Activated CD4-positive, alpha-beta T cell treated with anti-CD3 and anti-CD28 coated beads for 1 hour (primary cell): ENCODE results near the gene TEKT5.
"Not testable (repeated sequence)": the region's sequence is repeated elsewhere in the genome, so short reads cannot be mapped to it uniquely, and the experiment has no call there.

ENCODE experiments used
- DNase-seq: peaks from one replicate; pipeline ENCODE4 v3.0.0-alpha.2; 2020

The TEKT5 gene

DNA sequence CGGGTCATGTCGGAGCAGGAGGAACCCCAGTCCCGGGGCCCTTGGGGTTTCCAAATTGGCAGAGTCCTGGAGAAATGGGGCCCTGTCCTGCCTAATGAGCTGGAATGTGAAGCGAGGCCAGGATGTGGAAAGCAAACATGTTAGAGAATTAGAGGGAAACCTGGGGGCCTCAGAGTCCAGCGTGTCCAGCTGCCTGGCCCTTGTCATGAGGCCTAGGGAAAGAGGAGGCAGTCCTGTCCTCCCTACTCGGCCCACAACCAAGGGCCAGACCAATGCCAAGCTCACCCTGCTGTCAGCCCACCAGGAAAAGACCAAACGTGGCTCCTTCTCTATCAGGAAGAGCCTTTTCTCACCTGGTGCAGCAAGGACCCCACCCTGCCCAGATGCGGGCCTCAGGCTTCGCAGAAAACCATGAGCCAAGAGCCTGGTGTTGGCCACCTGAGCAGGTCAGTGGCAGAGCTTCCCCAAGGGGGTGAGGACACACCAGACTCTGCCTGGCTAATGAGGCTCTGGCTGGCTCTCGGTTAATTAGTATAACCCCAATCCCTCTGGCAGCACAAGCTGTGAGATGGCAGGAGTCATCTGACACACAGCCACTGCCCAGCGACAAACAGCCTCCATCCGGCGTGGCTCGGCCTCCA lies 10.1 kb downstream of the TEKT5 start:
- no peak for DNase-seq

DNA sequence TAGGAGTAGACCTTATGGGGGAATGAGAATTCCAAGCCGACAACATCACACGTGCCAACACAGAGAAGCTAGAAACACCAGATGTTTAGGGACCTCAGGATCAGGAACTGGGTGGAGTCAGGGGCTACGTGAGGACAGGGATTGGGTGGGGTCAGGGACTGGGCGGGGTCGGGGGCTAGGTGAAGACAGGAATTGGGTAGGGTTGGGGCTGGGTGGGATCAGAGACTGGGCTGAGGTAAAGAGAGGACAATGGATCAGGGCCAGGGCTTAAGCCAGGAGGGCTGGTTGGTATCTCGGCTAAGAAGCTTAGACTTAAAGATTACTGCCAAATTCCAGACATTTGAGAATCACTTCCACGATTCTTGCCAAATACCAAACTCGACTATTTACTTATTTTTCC lies 11.6 kb downstream of the TEKT5 start:
- no peak for DNase-seq

DNA sequence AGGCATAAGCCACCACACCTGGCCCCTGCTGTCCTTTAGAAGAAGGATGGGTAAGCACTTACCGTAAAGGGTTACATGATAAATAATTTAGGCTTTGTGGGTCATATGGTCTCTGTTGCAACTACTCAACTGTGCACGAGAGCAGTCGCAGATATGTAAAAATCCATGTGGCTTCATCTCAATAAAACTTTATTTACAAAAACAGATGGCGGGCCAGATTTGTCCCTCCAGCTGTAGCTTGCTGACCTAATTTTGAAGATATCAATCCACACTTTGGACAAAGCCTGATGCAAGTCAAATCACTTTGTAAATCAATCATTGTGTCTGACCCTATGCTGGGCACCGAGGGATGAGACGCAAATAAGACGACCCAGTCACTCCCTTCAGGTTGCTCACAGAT lies 12.1 kb downstream of the TEKT5 start:
- no peak for DNase-seq

DNA sequence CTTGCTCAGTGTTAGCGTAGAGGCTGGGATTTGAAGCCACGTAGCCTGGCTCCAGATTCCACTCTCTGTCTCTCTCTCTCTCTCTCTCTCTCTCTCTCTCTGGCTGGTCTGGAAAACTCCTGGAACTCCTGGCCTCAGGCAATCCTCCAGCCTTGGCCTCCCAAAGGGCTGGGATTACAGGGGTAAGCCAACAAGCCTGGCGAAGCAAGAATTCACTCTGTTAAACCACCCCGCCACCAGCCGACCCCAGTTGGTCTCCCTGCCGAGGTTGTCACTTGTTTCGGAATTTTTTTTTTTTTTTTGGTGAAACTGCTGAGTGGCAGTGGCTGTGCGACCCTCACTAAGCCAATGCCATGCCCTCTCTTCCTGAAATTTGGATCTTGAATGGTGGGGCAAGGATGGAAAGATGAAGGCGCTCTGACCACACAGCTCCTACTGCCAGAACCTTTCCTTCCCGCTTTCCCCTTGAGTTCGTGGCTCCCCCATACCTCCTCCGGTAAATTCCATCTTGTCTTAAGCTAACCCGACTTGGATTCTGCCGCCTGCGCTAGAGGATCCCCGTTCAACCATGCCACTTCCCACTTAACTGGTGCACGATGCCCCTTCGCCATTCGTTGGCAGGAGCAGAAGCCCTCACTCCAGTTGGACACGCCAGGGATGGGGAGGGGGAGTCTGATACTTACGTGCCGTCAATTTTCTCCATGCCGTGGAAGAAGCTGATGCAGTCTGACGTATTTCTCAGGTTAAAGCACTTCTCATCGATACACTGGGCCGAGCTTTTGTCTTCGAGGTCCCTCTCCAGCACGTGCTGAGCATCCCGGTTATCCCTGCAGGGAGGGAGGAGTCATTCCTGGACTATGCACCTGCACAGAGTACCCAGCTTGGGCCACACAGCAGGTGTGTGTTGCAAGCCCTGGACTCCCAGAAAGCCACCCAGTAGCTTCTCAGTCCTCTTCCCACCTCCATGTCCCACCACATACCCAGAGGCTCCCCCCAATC lies 13.1 kb downstream of the TEKT5 start:
- no peak for DNase-seq

DNA sequence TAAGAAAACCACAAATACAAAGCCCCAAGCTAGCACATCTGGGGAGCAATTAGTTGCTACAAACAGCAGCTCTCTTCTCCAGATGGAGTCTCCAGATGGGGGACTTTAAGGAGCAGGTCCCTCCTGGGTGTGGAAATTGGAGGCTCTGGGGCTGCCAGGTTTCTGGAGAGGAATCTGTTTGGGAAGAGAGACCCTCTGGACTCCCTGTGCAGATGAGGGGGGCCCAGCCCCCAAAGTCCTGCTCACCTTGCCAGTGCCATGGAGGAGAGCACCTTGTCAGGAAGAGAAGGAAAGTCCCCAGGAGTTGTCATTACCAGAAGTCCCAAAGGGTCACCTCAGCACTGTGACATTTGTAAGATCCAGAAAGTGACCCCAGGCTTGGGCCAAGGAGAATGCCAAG lies 14.8 kb downstream of the TEKT5 start:
- DNase-seq, result no peak

- not testable (repeated sequence) for DNase-seq
These were observed 15.3 kb downstream of the TEKT5 start for GRCh38 chr16:10679441-10679840.

GRCh38 chr16:10678655-10679054 lies 16.1 kb downstream of the TEKT5 start:
- DNase-seq, result no peak

GRCh38 chr16:10676284-10676683 lies 18.4 kb downstream of the TEKT5 start:
- DNase-seq, result no peak

GRCh38 chr16:10675861-10676260 lies 18.9 kb downstream of the TEKT5 start:
- DNase-seq, result no peak

GRCh38 chr16:10675216-10675615 lies 19.5 kb downstream of the TEKT5 start:
- no peak for DNase-seq

- no peak for DNase-seq
These were observed 23.0 kb downstream of the TEKT5 start for GRCh38 chr16:10671729-10672128.

DNA sequence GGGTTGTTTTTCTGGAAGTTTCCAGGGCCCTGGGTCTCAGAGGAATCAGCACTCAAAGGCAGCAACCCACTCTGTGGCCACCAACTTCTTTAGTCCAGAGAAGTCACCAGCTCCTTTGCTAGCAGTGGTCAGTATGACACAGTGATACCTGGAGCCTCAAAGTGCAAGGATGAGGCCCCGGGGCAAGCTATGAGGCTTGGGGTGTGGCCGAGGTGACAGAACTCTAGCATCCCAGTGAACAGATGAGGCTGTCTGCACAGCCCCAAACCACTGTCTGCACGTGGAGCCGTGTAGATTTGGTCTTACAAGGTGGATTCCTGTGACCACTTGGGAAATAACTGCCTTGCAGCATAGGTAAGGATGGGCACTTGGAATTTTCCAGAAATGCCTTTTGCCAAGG lies 24.9 kb downstream of the TEKT5 start:
- no peak for DNase-seq

DNA sequence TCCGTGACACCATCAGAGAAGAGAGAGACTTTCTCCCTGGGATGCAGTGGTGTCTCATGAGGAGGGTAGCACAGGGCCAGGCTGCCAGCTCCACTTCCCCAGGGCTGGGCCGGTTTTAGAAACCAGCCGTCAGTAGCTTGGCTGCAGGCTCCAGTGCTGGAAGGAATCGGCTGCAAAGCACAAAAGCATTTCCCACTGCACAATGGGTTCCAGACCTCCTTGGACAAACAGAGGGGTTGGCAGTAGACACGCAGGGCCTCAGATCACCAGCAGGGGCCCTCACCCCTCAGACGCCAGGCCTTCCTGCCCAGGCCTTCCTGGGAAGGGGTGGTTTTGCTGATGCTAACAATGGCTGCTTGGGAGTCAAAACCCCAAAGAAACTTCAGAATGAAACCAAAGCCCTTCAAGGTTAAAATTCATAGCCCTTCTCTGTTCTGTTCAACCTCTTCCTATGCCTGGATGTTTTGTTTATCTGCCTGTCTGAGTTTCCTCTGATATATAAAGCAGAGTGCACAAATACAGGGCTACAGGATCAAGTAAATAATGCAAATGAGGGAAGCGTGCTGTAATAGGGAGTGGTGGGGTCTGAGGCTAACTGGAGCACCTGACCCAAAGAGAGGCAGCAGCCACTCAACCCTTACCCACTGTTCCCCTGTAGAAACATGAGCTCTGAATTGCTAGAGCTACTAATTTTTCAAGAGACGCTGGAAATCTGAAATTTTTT lies 26.2 kb downstream of the TEKT5 start:
- DNase-seq, result no peak

DNA sequence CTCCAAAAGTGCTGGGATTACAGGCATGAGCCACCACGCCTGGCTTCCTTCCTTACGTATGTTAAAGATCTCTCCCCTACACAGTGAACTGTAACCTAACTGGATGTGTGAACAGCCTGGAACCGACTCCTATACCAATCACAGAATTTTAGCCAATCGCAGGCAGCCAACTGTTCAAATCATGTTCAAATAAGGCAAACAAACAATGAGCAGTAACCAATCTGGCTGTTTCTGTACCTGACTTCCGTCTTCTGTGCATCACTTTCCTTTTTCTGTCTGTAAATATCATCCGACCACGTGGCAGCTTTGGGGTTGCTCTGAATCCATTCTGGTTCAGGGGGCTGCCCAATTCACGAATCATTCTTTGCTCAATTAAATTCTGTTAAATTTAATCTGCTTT lies 27.5 kb downstream of the TEKT5 start:
- no peak for DNase-seq

- DNase-seq, result no peak
These were observed 28.4 kb downstream of the TEKT5 start for GRCh38 chr16:10666291-10666690.

DNA sequence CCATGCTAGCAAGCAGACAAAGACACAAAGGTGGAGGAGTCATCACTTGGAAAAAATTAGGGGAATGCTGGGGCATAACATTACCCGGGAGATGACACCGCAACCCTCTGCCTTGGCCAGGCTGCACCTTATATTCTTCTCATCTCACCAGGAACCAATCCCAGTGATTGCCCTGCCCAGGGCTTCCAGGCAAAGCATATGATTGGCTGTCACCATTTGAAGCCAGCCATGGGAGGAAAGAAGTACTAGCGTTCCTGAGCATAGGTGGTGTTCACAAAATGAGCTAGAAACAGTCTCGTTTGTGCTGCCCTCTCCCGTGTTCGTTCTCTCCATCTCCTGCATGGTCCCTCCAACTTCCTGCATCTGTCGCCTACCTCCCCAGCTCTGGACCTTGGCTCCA lies 29.6 kb downstream of the TEKT5 start:
- DNase-seq, result no peak

DNA sequence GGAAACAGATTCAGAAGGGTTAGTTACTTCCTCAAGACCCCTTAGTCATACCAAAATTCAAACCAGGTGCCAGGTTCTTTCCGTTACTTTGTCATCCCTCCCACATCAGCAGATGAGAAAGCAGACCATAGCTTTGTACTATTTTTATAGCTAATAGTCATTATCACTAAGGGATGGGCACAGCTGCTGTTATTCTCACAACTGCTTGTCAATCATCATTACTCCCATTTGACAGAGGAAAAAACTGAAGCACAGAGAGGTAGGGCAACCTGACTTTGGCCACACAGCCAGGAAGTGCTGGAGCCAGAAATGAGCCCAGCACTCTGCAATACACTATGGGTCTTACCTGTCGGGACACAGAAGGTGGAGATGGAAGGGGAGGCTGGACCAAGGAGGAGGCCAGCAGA lies 30.0 kb downstream of the TEKT5 start:
- DNase-seq, result no peak

- DNase-seq, result no peak
These were observed 31.0 kb downstream of the TEKT5 start for GRCh38 chr16:10663744-10664143.

DNA sequence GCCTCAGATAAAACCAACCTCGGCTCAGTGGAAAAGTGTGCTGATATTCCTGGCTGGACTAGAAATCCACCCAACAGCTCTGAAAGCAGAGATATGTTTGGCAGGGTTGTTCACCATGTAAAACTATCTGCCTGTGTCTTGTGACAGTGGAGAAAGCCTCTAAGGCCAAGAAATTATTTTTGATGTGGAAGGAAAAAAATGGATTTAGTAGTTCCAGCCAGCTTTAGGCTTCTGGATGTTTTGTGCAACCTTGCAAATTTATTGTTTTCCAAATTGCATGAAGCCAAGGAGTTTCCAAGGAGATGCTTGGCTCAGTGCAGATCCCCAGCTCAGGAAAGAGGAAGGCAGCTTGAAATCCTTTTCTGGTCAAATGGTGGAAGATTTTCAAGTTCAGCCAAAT lies 31.6 kb downstream of the TEKT5 start:
- no peak for DNase-seq

GRCh38 chr16:10662212-10662611 lies 32.5 kb downstream of the TEKT5 start:
- no peak for DNase-seq

GRCh38 chr16:10661737-10662136 lies 33.0 kb downstream of the TEKT5 start:
- no peak for DNase-seq

GRCh38 chr16:10660950-10661635 lies 33.6 kb downstream of the TEKT5 start:
- no peak for DNase-seq

DNA sequence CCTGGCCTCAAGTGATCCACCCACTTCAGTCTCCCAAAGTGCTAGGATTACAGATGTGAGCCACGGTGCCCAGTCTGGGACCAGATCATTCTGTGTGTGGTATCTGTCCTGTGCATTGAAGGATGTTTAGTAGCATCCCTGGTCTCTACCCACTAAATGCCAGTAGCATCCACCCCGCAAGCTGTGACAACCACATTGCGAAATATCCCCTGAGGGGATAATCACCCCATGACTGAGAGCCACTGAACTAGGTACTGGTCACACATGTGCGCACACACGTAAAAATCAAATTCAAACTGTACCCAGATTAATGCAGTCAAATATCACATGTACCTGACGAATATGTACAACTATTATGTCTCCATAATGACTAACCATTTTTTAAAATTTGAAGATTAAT lies 35.8 kb downstream of the TEKT5 start:
- no peak for DNase-seq
